A673 (cell line): Measurements from ENCODE around the gene RNASE9.

Experiments used
- CTCF ChIP-seq: fragments of 300-800, 200-600 bp; sonication (generic); conservative IDR thresholded peaks from 2 replicates; pipeline ENCODE4 v1.5.1; 2017; ENCODE audit warnings: low read depth, mild to moderate bottlenecking, antibody characterized with exemption, low read length, moderate library complexity, mixed read lengths
- EZH2 ChIP-seq: fragments of 200-600 bp; sonication (generic); IDR thresholded peaks from 2 replicates; pipeline ENCODE4 v1.6.1; 2017; ENCODE audit warnings: borderline replicate concordance, low read depth, mild to moderate bottlenecking, mixed read lengths, antibody characterized with exemption, low read length; ENCODE audit not compliant: poor library complexity, severe bottlenecking

GRCh38 chr14:20555845-20556244 lies 5.0 kb downstream of the RNASE9 start:
- TF ChIP-seq CTCF (no peak), EZH2 (no peak)
